Activated CD8-positive, alpha-beta memory T cell treated with anti-CD3 and anti-CD28 coated beads, Interleukin-2, amount 50 U/mL, for 4 hours (primary cell): ENCODE measurements around the gene SLC39A1.
"Not testable (repeated sequence)": the region's sequence is repeated elsewhere in the genome, so short reads cannot be mapped to it uniquely, and the experiment has no call there.

Experiments
- DNase-seq: peaks from one replicate; pipeline ENCODE4 v3.0.0-alpha.2; 2020

Gene SLC39A1

GRCh38 chr1:153963030-153963849, at the start of gene SLC39A1:
Gene SLC39A1 (minus strand): TSS chr1:153963537. CDS start chr1:153962715, 822 bp downstream.
- DNase-seq, result peak; percentile 94

GRCh38 chr1:154012543-154012942, 49.2 kb upstream of the SLC39A1 start:
- not testable (repeated sequence) for DNase-seq

GRCh38 chr1:154012129-154012528, 48.8 kb upstream of the SLC39A1 start:
- no peak for DNase-seq

GRCh38 chr1:154006136-154006535, 42.8 kb upstream of the SLC39A1 start:
- no peak for DNase-seq

GRCh38 chr1:154000420-154000819, 37.1 kb upstream of the SLC39A1 start:
- DNase-seq, result no peak

- not testable (repeated sequence) for DNase-seq
Measured at GRCh38 chr1:153996882-153997281, 33.5 kb upstream of the SLC39A1 start.

GRCh38 chr1:153995640-153996039, 32.3 kb upstream of the SLC39A1 start:
- no peak for DNase-seq

- no peak for DNase-seq
Measured at GRCh38 chr1:153995202-153995601, 31.9 kb upstream of the SLC39A1 start.

GRCh38 chr1:153991806-153992205, 28.5 kb upstream of the SLC39A1 start:
- no peak for DNase-seq

GRCh38 chr1:153991151-153991630, 27.9 kb upstream of the SLC39A1 start:
- no peak for DNase-seq

GRCh38 chr1:153990468-153991150, 27.3 kb upstream of the SLC39A1 start, which contains the start of gene RPS27:
Gene RPS27 (plus strand): TSS chr1:153990762. CDS start chr1:153990797, 35 bp downstream.
- DNase-seq, result peak; percentile 78

GRCh38 chr1:153987621-153988020, 24.3 kb upstream of the SLC39A1 start:
- no peak for DNase-seq

GRCh38 chr1:153985941-153986761, 22.8 kb upstream of the SLC39A1 start, which contains the start of gene RAB13:
Gene RAB13 (minus strand): TSS chr1:153986339. CDS start chr1:153986236, 103 bp downstream.
- DNase-seq, result no peak

GRCh38 chr1:153985341-153985912, 22.1 kb upstream of the SLC39A1 start:
- peak; percentile 70 for DNase-seq

GRCh38 chr1:153984123-153984894, 21.0 kb upstream of the SLC39A1 start:
- DNase-seq, result no peak

- not testable (repeated sequence) for DNase-seq
Measured at GRCh38 chr1:153981735-153982134, 18.4 kb upstream of the SLC39A1 start.

GRCh38 chr1:153979091-153979490, 15.8 kb upstream of the SLC39A1 start:
- DNase-seq, result not testable (repeated sequence)

GRCh38 chr1:153978274-153978909, 15.1 kb upstream of the SLC39A1 start:
- DNase-seq, result no peak

GRCh38 chr1:153977250-153978240, 14.2 kb upstream of the SLC39A1 start, which contains the start of gene JTB:
Gene JTB (minus strand): TSS chr1:153977674. CDS start chr1:153977252, 422 bp downstream.
- peak; percentile 87 for DNase-seq

- DNase-seq, result no peak
Measured at GRCh38 chr1:153976819-153977249, 13.5 kb upstream of the SLC39A1 start.
